IgD-negative memory B cell (primary cell): ENCODE data around the gene NDRG4. TPM values are rescaled to one million over a fixed set of nuclear protein-coding genes. Genes with fewer than 3 reads are reported as not detected.

ENCODE experiments used
- H3K27ac Mint-ChIP-seq, 3 donors: one replicate each; pipeline ENCODE4 v1.8.0; 2020 to 2022; ENCODE audit warnings: mild to moderate bottlenecking in 3 of 3, mixed read lengths in 3 of 3, moderate library complexity in 1 of 3
- H3K27me3 Mint-ChIP-seq: one replicate; pipeline ENCODE4 v1.8.0; 2021; ENCODE audit warnings: mixed read lengths
- H3K36me3 Mint-ChIP-seq: one replicate; pipeline ENCODE4 v1.8.0; 2020; ENCODE audit warnings: mild to moderate bottlenecking, mixed read lengths
- H3K4me1 Mint-ChIP-seq, 3 donors: one replicate each; pipeline ENCODE4 v1.8.0; 2020 to 2022; ENCODE audit warnings: mixed read lengths in 3 of 3, mild to moderate bottlenecking in 1 of 3
- H3K4me3 Mint-ChIP-seq, 4 donors: one replicate each; pipeline ENCODE4 v1.8.0; 2020 to 2022; ENCODE audit warnings: mild to moderate bottlenecking in 4 of 4, mixed read lengths in 4 of 4, moderate library complexity in 3 of 4
- H3K9me3 Mint-ChIP-seq, 3 donors: one replicate each; pipeline ENCODE4 v1.8.0; 2020 to 2021; ENCODE audit warnings: mixed read lengths in 3 of 3, mild to moderate bottlenecking in 1 of 3
- polyA plus RNA-seq: library from polyadenylated mRNA; unstranded; fragments of 300-500 nt; fragmentation: Illumina TruSeq; gene quantifications from one replicate; pipeline ENCODE4 v1.2.3, GENCODE V29; 2021

The NDRG4 gene
- polyA plus RNA-seq, 1 donor from 2014 or later = 0.81 TPM

GRCh38 chr16:58507963-58508670 is 8.2 kb downstream of the NDRG4 start:
- Mint-ChIP-seq H3K9me3 (no peaks in the 10 kb centered on the region), H3K36me3 (no peaks in the 10 kb centered on the region), H3K27me3 (no peaks in the 10 kb centered on the region), H3K4me1 (peaks cover 0 to 3% (median 0%) of the 10 kb centered on the region in 3 donors), H3K27ac (no peak overlapping the region), H3K4me3 (no peak overlapping the region)

DNA sequence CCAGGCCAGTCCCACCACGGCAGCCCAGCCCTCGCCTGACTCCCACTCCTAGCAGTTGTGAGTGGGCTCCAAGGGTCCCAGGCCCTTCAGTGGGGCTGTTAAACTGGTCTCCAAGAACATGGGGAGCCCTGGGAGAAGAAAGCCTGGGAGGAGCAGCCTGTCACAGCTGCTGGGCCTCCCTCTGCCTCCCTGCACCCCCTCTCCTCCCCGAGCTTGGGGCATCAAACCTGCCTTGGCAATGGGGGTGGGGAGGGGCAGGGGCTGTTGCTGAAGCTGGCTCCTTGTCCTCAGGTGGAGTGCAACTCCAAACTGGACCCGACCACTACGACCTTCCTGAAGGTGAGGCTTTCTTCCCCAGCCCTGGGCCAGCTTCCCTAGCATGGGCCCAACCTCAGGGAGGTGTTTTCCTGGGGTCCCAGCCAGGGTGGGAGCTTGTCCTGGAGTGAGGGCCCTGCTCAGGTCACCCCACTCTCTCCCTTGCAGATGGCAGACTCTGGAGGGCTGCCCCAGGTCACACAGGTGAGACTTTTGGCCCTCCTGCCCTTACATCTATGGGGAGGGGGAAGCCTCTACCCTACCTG is 8.8 kb downstream of the NDRG4 start:
- Mint-ChIP-seq H3K4me1 (peaks cover 0 to 6% (median 0%) of the 10 kb centered on the region in 3 donors), H3K36me3 (no peaks in the 10 kb centered on the region), H3K27ac (no peak overlapping the region), H3K4me3 (no peak overlapping the region), H3K9me3 (no peaks in the 10 kb centered on the region), H3K27me3 (no peaks in the 10 kb centered on the region)

GRCh38 chr16:58509256-58510096 is 9.5 kb downstream of the NDRG4 start:
- no peak overlapping the region for H3K4me3 Mint-ChIP-seq
- no peak overlapping the region for H3K27ac Mint-ChIP-seq
- no peaks in the 10 kb centered on the region for H3K9me3 Mint-ChIP-seq
- peaks cover 0 to 6% (median 2%) of the 10 kb centered on the region in 3 donors for H3K4me1 Mint-ChIP-seq
- H3K36me3 Mint-ChIP-seq = no peaks in the 10 kb centered on the region
- H3K27me3 Mint-ChIP-seq = no peaks in the 10 kb centered on the region

GRCh38 chr16:58510097-58510775 is 10.3 kb downstream of the NDRG4 start:
- H3K36me3 Mint-ChIP-seq = no peaks in the 10 kb centered on the region
- peaks cover 3 to 13% (median 9%) of the 10 kb centered on the region in 3 donors for H3K4me1 Mint-ChIP-seq
- no peak overlapping the region for H3K27ac Mint-ChIP-seq
- no peaks in the 10 kb centered on the region for H3K9me3 Mint-ChIP-seq
- no peak overlapping the region for H3K4me3 Mint-ChIP-seq
- H3K27me3 Mint-ChIP-seq = no peaks in the 10 kb centered on the region

DNA sequence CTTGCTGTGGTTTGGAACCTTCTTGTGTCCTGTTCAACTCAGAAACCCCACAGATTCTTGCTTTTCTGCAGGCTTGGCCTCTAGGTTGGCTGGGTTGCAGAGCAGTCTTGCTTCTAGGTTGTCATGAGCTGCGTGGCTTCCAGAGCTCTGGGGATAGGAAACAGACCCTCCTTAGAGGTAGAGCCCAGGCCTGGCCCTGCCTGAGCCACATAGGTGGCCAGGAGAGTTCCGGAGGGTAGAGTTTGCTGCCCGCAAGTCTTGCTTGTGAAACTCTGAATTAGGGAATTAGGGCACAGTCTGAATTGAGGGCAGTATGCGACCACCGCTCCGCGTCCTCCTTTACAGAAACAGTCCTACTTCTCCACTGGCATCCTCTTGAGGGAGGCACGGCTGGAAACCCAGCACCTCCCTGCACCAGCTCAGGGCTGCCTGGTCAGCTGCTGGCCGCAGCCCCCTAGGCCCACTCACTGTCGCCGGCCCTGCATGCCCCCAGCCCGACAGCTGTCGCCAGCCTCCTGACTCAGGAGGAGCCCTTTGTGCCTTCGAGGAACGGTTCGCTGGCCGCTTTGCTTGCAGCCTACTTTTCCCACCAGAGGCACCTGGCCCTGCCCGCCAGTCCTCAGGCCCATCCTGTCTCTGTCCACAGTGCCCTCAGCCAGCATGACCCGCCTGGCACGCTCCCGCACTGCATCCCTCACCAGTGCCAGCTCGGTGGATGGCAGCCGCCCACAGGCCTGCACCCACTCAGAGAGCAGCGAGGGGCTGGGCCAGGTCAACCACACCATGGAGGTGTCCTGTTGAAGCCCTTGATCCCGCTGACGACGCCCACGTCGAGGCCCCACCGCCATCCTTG is 11.1 kb downstream of the NDRG4 start:
- Mint-ChIP-seq H3K27ac (no peak overlapping the region), H3K36me3 (no peaks in the 10 kb centered on the region), H3K9me3 (no peaks in the 10 kb centered on the region), H3K4me3 (no peak overlapping the region), H3K4me1 (peaks cover 3 to 13% (median 9%) of the 10 kb centered on the region in 3 donors), H3K27me3 (no peaks in the 10 kb centered on the region)

GRCh38 chr16:58511933-58512815 is 12.2 kb downstream of the NDRG4 start:
- Mint-ChIP-seq H3K4me1 (peaks cover 7 to 19% (median 17%) of the 10 kb centered on the region in 3 donors), H3K36me3 (no peaks in the 10 kb centered on the region), H3K4me3 (peak overlapping the region in 2 of 4 donors; percentile 44 to 95), H3K27ac (peak overlapping the region in 1 of 3 donors; percentile 89), H3K27me3 (no peaks in the 10 kb centered on the region), H3K9me3 (no peaks in the 10 kb centered on the region)

GRCh38 chr16:58513874-58514273 is 13.9 kb downstream of the NDRG4 start:
- peaks cover 11 to 20% (median 19%) of the 10 kb centered on the region in 3 donors for H3K4me1 Mint-ChIP-seq

DNA sequence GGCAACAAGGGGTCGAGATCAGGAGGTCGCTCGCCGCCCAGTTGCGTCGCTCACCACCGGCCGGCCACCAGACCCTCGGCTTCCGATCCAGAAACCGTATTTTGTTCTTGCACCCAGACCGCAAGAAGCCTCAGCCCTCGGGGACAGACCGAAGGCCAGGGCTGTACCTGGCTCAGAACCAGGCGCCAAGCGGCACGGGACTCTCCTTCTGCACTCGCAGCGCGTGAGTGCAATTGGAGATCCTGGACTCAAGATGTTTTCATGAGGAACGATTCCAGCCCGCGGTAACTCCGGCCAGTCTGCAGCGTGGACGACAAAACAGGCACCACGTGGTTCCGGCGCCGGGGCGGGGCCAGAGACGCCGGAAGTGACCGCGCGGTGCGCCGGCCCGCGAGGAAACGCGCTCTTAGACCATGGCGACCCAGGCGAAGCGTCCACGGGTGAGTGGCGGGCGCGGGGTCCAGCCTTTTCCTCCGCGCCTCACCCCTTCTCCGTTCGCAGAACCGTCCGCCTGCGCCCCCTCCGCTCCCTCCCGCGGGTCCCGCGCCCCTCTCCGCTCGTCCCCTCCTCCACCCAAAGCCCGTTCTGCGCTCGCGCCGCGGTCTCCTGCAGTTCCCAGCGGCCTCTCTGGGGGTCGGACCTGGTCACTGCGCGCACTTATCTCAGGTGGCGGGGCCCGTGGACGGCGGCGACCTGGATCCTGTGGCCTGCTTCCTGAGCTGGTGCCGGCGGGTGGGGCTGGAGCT is 15.4 kb downstream of the NDRG4 start, which contains the start of gene SETD6:
Gene SETD6 (plus strand): TSS at position 393 of the 746 bp plus-strand sequence. CDS start 21 bp downstream, at position 414.
- peak within 1 kb of the TSS; percentile 89 to 97 (median 96) for H3K27ac Mint-ChIP-seq
- H3K9me3 Mint-ChIP-seq = no peaks in the 10 kb centered on the region
- H3K4me1 Mint-ChIP-seq = peaks cover 11 to 20% (median 19%) of the 10 kb centered on the region in 3 donors
- peak within 1 kb of the TSS; percentile 90 to 95 (median 94) for H3K4me3 Mint-ChIP-seq
- H3K36me3 Mint-ChIP-seq = no peaks in the 10 kb centered on the region
- H3K27me3 Mint-ChIP-seq = no peaks in the 10 kb centered on the region

More at GRCh38 chr16:58513874-58514273, 13.9 kb downstream of the NDRG4 start:
- H3K36me3 Mint-ChIP-seq = no peaks in the 10 kb centered on the region
- no peaks in the 10 kb centered on the region for H3K9me3 Mint-ChIP-seq
- H3K27me3 Mint-ChIP-seq = no peaks in the 10 kb centered on the region
- peak overlapping the region in 1 of 4 donors; percentile 95 for H3K4me3 Mint-ChIP-seq
- peak overlapping the region in 2 of 3 donors; percentile 19 to 89 for H3K27ac Mint-ChIP-seq

DNA sequence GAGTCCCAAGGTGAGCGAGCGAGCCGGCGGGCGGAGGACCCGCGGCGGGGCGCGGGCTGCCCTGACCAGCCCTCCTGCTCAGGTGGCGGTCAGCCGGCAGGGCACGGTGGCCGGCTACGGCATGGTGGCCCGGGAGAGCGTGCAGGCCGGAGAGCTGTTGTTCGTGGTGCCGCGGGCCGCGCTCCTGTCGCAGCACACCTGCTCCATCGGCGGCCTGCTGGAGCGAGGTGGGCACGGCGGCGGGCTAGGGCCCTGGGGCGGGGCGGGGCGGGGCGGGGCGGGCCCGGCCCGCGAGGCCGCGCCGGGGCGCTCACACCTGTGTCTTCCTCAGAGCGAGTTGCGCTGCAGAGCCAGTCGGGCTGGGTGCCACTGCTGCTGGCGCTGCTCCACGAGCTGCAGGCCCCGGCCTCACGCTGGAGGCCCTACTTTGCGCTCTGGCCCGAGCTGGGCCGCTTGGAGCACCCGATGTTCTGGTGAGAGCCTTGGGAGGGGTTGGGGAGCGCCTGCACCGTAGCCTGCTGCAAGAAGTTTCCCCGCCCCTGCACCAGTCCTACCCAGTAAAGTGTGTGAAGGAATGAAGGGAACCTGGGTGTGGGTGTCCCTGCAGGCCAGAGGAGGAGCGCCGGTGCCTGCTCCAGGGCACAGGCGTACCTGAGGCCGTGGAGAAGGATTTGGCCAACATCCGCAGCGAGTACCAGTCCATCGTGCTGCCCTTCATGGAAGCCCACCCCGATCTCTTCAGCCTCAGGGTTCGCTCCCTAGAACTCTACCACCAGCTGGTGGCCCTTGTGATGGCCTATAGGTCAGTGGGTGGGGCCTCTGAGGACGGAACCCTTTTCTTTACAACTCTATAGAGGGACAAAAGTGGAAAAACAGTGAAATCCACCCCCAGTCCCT is 16.2 kb downstream of the NDRG4 start:
- H3K27me3 Mint-ChIP-seq = no peaks in the 10 kb centered on the region
- peaks cover 11 to 20% (median 19%) of the 10 kb centered on the region in 3 donors for H3K4me1 Mint-ChIP-seq
- no peaks in the 10 kb centered on the region for H3K36me3 Mint-ChIP-seq
- no peaks in the 10 kb centered on the region for H3K9me3 Mint-ChIP-seq
- peak overlapping the region; percentile 90 to 95 (median 94) for H3K4me3 Mint-ChIP-seq
- peak overlapping the region in 2 of 3 donors; percentile 89 to 91 for H3K27ac Mint-ChIP-seq

GRCh38 chr16:58516768-58517107 is 16.8 kb downstream of the NDRG4 start:
- Mint-ChIP-seq H3K36me3 (no peaks in the 10 kb centered on the region), H3K27ac (peak overlapping the region in 2 of 3 donors; percentile 13 to 64)

GRCh38 chr16:58518083-58518979 is 18.4 kb downstream of the NDRG4 start:
- H3K27ac Mint-ChIP-seq = peak overlapping the region; percentile 51 to 78 (median 56)
- H3K27me3 Mint-ChIP-seq = no peaks in the 10 kb centered on the region
- no peaks in the 10 kb centered on the region for H3K36me3 Mint-ChIP-seq
- peaks cover 11 to 20% (median 13%) of the 10 kb centered on the region in 3 donors for H3K4me1 Mint-ChIP-seq
- no peaks in the 10 kb centered on the region for H3K9me3 Mint-ChIP-seq
- peak overlapping the region in 1 of 4 donors; percentile 79 for H3K4me3 Mint-ChIP-seq

More at GRCh38 chr16:58516768-58517107, 16.8 kb downstream of the NDRG4 start:
- Mint-ChIP-seq H3K4me3 (peak overlapping the region; percentile 70 to 94 (median 82)), H3K9me3 (no peaks in the 10 kb centered on the region), H3K4me1 (peaks cover 11 to 20% (median 19%) of the 10 kb centered on the region in 3 donors), H3K27me3 (no peaks in the 10 kb centered on the region)
